ENCODE results near the gene GPC5.

- TF ChIP-seq CTCF (conservative IDR thresholded peaks at IDR 0.05; ENCODE audit: low read depth, low read length) (no peak), EZH2 (IDR thresholded peaks at IDR 0.05; ENCODE audit: borderline replicate concordance, low read depth, low read length, poor library complexity, severe bottlenecking) (no peak)
These were observed 947.2 kb downstream of the GPC5 start for GRCh38 chr13:92345627-92346026.

All from A673 (cell line).